ENCODE data around the gene KCMF1.

Gene KCMF1

DNA sequence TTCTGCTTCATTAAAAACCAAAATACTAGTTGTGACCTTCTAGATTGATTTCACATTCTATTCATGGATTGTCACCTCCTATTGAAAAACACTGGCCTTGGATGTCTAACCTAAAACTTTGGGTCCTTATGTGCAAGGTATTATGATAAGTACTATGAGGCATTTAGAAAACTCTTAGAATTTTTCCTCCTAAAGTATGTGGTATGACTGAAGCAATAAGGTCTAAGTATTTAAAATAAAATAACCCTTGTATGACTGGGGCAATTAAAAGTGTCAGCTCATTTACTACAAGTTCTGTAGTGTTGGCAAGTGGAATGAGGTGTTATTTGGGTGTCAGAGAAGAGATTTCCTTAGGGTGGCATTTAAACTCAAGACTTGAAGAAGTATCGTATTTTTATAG, 15.1 kb downstream of the KCMF1 start:
- FAIRE-seq = no peak

DNA sequence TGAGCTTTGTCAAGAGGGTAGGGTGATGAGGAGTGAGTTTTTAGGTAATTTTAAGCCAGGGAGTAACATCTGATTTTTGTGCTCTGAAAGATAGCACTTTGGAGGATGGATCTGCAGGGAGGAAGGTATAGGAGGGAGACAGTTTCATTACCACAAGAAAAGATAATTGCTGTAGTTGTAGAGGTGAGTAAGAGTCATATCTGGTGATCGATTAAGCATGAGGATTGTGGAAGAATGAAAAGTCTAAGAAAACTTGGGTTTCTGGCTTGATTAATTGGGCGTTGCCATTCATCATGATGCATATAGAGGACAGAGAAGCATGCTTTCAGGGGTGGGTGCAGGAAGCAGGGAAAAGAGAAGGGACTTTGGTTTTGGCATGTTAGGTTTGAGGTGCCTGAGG, 18.5 kb downstream of the KCMF1 start:
- FAIRE-seq = no peak

DNA sequence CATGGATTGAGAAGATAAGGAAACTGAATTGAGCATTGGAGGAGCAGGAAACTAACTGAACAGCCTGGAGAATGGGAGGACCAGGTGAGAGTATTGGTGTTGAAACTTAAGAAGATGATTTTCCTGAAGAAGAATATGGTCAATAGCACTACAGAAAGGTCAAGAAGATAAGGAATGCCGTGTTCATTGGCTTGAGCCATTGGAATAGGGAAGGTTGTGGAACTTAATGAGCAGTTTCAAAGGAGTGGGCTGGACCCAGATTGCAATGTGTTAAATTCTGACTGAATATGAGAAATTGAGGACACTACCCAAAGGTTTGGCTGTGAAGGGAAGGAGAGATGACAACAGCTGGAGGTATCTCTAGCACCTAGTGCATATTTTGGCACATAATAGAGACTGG, 19.0 kb downstream of the KCMF1 start:
- no peak for FAIRE-seq

DNA sequence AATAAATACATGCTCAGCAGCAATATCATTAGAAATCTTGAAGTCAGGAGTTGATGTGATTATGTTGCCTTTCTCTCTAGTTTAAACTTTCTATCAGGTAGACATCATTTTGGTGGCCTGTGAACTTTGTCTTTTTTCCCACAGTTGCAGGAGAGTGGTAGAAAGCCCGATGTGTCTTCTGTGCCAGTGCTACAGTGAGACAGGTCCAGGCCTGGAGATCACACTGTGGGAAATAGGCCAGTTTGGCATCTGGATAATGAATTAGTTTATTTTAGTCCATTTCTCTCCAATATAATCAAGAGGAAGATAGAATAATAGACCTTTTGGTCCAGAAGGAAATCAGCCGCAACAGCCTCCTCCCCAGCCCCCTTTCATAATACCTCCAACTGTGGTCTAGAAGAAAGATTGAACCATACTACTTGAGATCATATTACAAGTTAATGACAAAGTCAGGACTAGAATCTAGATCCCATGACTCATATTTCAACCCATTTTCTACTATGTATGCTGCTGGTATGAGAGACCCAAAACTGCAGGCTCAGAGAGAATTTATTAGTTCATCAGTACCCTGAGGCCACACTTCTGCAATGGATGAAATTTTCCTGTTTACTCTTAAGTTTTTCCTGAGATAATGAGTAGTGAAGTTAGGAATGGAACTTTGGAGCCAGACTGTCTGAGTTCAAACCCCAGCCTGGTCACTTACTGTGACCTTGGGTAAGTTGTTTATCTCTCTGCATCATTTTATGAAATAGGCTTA, 20.6 kb downstream of the KCMF1 start:
- FAIRE-seq = no peak

DNA sequence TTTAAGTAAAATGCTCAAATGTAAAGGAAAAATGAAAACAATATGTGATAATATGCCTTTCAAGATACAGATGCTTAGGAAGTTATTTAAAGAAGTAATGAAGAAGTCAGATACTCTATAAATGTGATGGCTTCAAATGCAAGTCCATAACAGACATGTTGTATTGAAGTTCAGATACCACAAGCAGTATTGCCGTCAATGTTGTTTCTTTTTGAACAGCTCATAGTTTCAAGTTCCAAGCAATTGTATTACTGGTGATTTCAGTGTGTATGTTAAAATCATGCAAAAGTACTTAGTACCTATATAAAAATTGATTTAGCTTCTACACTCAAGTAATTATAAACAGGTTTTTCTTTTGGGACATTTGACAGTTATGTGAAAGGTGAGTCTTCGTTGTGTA, 24.9 kb downstream of the KCMF1 start:
- FAIRE-seq = no peak

GRCh38 chr2:84996909-84997308, 25.9 kb downstream of the KCMF1 start:
- FAIRE-seq = no peak

DNA sequence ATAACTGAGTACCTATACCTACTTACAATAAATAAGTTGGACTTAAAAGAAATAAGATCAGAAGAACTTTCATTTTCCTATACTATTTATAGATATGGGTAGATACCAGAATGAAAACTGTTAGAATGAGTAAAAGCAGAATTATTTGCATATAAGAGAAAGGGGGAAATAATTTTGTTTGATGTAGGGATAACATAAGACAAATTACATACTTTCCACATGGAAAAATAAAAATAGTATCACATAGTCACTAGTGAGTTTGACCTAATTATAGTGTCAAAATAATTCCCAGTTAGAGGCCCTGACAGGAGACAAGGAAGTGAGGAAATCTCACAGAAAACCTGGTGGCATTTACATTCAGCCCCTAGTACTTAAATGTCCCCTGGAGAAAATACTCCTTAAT, 28.6 kb downstream of the KCMF1 start:
- no peak for FAIRE-seq

DNA sequence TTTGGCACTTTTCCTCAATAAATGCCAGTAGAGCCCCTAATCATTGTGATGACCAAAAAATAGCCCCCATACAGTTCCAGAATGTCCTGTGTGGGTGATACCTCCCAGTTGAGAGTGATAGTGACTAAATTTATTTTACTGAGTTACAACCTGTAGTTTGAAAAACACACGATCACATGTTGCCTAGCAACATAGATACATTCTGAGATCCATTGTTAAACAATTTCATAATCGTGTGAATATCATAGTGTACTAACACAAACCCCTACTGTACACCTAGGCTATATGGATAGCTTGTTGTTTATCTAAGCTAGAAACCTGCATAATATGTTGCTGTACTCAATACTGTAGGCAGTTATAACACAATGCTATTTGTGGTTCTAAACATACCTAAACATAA, 30.6 kb downstream of the KCMF1 start:
- no peak for FAIRE-seq

DNA sequence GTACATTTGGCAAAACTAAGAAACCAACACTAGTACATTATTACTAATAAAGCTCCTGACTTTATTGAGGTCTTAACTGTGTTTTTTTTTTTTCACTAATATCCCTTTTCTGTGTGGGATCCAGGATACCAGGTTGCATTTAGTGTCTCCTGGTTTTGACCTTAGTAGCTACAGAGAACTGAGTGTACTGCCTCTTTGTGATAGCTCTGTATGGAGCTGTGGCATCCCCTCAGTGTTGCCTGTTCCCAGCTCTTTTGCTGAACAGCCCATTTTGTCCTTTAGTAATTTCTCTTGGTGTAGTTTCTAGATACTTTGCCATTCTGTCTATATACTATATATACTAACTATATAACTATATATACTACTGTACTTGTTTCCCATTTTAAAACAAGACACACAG, 31.6 kb downstream of the KCMF1 start:
- no peak for FAIRE-seq

GRCh38 chr2:85008252-85008651, 37.3 kb downstream of the KCMF1 start:
- FAIRE-seq = no peak

GRCh38 chr2:85009019-85009618, 38.2 kb downstream of the KCMF1 start:
- FAIRE-seq = no peak

DNA sequence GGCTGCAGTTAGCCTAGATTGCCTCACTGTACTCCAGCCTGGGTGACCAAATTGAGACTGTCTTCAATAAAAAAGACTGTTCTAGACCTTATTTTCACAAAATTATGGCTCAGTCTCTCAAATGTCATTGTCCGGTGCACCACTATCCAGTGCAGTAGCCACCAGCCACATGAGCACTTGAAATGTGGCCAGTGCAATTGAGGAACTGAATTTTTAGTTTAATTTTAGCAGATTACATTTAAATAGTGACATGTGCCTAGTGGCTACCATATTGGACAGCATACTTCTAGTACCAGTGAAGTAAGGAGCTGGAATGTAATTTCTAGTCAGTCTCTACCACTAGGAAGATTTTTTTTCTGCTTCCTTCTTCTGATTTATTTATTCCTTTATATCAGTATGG, 39.4 kb downstream of the KCMF1 start:
- FAIRE-seq = no peak

DNA sequence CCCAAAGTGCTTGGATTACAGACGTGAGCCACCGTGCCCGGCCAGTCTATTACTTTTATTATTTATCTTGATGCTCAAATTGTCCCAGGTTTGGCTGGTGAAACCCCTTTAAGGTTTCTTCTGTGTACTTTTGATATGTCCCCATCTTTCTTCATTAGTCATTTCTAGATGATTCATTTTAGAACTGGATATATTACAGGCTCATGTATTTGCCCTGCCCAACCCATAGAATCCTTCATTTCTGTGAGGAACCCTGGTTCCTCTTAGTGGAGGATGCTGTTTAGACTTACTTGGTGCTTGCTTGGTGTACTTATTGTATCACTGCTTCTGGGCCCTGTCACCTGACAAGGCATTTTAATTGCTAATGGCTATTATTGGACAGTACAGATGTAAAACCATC, 40.1 kb downstream of the KCMF1 start:
- no peak for FAIRE-seq

- no peak for FAIRE-seq
Observed at GRCh38 chr2:85011747-85012146, 40.8 kb downstream of the KCMF1 start.

DNA sequence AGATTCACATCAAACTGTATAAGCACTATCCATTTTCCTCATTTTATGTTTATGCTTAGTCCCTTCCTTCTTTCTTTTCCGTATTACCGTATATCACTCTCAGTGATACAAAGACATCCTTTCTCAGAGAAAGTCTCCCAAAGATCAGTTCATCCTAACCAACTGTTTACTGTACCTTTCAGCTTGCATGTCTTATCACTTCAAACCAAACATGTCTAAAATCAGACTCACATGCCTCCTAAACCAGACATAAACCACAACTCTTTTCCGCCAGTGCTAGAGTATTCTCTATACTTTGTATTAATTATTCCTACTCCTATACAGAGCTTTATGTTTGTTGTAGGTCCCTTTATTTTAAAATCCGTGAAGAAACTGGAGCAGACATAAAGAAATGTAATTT, 41.5 kb downstream of the KCMF1 start:
- no peak for FAIRE-seq

- FAIRE-seq = no peak
Observed at GRCh38 chr2:85012855-85013254, 41.9 kb downstream of the KCMF1 start.

- no peak for FAIRE-seq
Observed at GRCh38 chr2:85015653-85016360, 44.8 kb downstream of the KCMF1 start.

- FAIRE-seq = no peak
Observed at GRCh38 chr2:85016446-85016845, 45.5 kb downstream of the KCMF1 start.

DNA sequence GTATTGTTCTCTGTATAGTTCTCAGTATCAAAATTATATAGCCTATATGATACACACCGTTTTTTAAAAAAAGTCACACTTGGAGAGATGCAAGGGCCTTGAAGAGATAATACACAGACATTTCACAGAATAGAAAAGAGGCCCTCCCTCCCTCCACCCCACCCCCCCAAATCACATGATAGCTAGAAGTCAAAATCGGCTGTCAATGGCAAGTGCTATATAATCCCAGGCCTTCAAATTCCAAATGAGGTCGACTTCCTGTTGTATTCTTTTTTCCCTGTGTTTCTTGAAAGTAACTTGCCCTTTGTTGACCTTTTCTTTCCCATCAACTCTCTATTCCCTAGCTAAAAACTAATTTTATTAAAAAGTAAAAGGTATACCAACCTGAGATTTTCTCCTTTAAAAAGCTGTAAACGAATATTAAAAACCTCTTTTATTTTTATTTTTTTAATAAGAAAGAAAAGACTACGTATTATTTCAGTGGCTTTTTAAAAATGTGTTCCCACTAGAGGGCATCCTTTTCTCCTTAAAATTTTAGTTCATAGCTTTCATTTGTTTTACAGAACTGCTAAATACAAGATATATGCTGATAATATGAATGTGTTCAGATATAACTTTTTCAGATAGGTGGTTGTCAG, 46.6 kb downstream of the KCMF1 start:
- FAIRE-seq = peak; percentile 95

DNA sequence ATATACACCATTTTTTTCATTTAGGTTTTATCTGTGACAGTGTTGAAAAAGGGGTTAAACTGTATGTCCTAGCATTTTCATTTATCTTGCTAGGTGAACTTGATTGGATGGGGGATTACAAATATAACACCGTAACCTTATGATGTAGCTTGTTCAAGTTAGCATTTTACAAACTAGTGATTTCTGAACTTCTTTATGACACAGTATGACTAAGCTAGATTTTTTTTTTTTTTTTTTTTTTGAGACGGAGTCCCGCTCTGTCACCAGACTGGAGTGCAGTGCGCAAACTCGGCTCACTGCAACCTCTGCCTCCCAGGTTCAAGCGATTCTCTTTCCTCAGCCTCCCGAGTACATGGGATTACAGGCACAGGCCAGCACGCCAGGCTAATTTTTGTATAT, 47.1 kb downstream of the KCMF1 start:
- FAIRE-seq = no peak

DNA sequence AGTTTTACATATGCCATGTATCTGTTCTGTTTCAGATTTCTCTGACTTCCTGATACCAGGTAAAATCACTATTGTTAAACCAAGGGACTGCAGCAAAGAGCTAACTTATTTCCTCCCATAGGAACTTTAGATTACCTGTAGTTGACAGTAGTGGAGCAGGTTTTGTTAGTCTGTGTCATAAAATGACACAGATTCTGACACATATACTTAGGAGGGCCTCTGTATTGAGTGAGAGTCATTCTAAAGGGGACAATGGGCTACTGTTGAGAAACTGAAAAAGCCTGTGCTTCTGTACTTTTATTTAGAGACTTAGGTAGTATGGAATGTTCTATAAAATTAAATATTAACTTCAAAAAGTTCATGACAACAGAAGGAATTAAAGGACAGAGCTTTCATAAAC, 48.2 kb downstream of the KCMF1 start:
- no peak for FAIRE-seq

DNA sequence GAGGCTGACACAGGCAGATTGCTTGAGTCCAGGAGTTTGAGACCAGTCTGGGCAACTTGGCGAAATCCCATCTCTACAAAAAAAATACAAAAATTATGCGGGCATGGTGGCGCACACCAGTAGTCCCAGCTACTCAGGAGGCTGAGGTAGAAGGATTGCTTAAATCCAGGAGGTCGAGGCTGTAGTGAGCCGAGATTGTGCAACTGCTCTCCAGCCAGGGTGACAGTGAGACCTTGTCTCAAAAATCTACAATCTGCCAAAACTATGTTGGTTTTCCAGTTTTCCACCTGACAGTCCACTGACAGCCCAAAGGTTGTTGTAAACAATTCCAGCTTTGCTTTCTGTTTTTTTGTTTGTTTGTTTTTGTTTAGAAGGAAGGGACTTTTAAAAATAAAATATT, 51.3 kb downstream of the KCMF1 start:
- no peak for FAIRE-seq

GRCh38 chr2:85024372-85025047, 53.5 kb downstream of the KCMF1 start:
- FAIRE-seq = no peak

All from islet of Langerhans (tissue), 1 donor.